Measurements from ENCODE around the gene FAM171A2. TPM values are rescaled to one million over a fixed set of nuclear protein-coding genes. Genes with fewer than 3 reads are reported as not detected.

The FAM171A2 gene
- total and polyA plus RNA-seq, 2 donors from 2014 or later, result 0.94 to 1.6 TPM

- no peak for DNase-seq
- Histone ChIP-seq H3K9ac (ENCODE audit: low read length in 3 of 3) (no peak overlapping the region), H3K4me1 (ENCODE audit: control insufficient read depth in 2 of 3, insufficient read depth in 2 of 3, low read depth in 1 of 3, low read length in 3 of 3) (no peaks in the 10 kb centered on the region), H3K27me3 (ENCODE audit: control insufficient read depth, insufficient read depth, low read length) (no peaks in the 10 kb centered on the region), H3K4me3 (ENCODE audit: low read length in 3 of 3) (no peak overlapping the region), H3K36me3 (ENCODE audit: control insufficient read depth in 2 of 3, insufficient read depth in 3 of 3, low read length in 3 of 3) (peaks cover 0 to 35% (median 11%) of the 10 kb centered on the region in 3 donors), H3K9me3 (ENCODE audit: control insufficient read depth in 2 of 3, insufficient read depth in 1 of 3, low read length in 3 of 3) (no peaks in the 10 kb centered on the region), H3K27ac (ENCODE audit: low read depth in 2 of 2, low read length in 2 of 2) (no peak overlapping the region)
- intact Hi-C loops (cut with DNase I), result no loop called here
- TF ChIP-seq CTCF (IDR thresholded peaks at IDR 0.05; ENCODE audit: borderline replicate concordance, extremely low read depth, insufficient read depth), result no peak
- no peak for FAIRE-seq
Measured at GRCh38 chr17:44402564-44403172, 39.0 kb upstream of the FAM171A2 start.

- Histone ChIP-seq H3K36me3 (ENCODE audit: control insufficient read depth in 2 of 3, insufficient read depth in 3 of 3, low read length in 3 of 3) (peaks cover 0 to 36% (median 11%) of the 10 kb centered on the region in 3 donors), H3K27me3 (ENCODE audit: control insufficient read depth, insufficient read depth, low read length) (no peaks in the 10 kb centered on the region), H3K9ac (ENCODE audit: low read length in 3 of 3) (no peak overlapping the region), H3K4me3 (ENCODE audit: low read length in 3 of 3) (no peak overlapping the region), H3K9me3 (ENCODE audit: control insufficient read depth in 2 of 3, insufficient read depth in 1 of 3, low read length in 3 of 3) (no peaks in the 10 kb centered on the region), H3K27ac (ENCODE audit: low read depth in 2 of 2, low read length in 2 of 2) (no peak overlapping the region), H3K4me1 (ENCODE audit: control insufficient read depth in 2 of 3, insufficient read depth in 2 of 3, low read depth in 1 of 3, low read length in 3 of 3) (no peaks in the 10 kb centered on the region)
- DNase-seq, result peak in 3 of 5 donors; percentile 17 to 49 (median 25)
- FAIRE-seq, result no peak
- intact Hi-C loops (cut with DNase I), result no loop called here
- TF ChIP-seq CTCF (IDR thresholded peaks at IDR 0.05; ENCODE audit: borderline replicate concordance, extremely low read depth, insufficient read depth), result peak; percentile 31
Measured at GRCh38 chr17:44400226-44400847, 36.7 kb upstream of the FAM171A2 start.

- no peak for TF ChIP-seq CTCF (IDR thresholded peaks at IDR 0.05; ENCODE audit: borderline replicate concordance, extremely low read depth, insufficient read depth)
- Histone ChIP-seq H3K4me1 (ENCODE audit: control insufficient read depth in 2 of 3, insufficient read depth in 2 of 3, low read depth in 1 of 3, low read length in 3 of 3) (no peaks in the 10 kb centered on the region), H3K4me3 (ENCODE audit: low read length in 3 of 3) (no peak overlapping the region), H3K27me3 (ENCODE audit: control insufficient read depth, insufficient read depth, low read length) (no peaks in the 10 kb centered on the region), H3K9me3 (ENCODE audit: control insufficient read depth in 2 of 3, insufficient read depth in 1 of 3, low read length in 3 of 3) (no peaks in the 10 kb centered on the region), H3K27ac (ENCODE audit: low read depth in 2 of 2, low read length in 2 of 2) (no peak overlapping the region), H3K36me3 (ENCODE audit: control insufficient read depth in 2 of 3, insufficient read depth in 3 of 3, low read length in 3 of 3) (peaks cover 0 to 34% (median 11%) of the 10 kb centered on the region in 3 donors), H3K9ac (ENCODE audit: low read length in 3 of 3) (no peak overlapping the region)
- FAIRE-seq (no peak), DNase-seq (peak in 1 of 5 donors; percentile 72)
- intact Hi-C loops (cut with DNase I), result no loop called here
Measured at GRCh38 chr17:44398692-44399691, 35.3 kb upstream of the FAM171A2 start.
